ENCODE measurements around the gene TOPORS.
"Not testable (repeated sequence)": the region's sequence is repeated elsewhere in the genome, so short reads cannot be mapped to it uniquely, and the experiment has no call there.

TOPORS gene

GRCh38 chr9:32552172-32552872 lies at the start of gene TOPORS, which contains the start of gene SMIM27:
TSS of gene TOPORS (minus strand) at chr9:32552586. CDS start at chr9:32552436, 150 bp downstream.
TSS of gene SMIM27 (plus strand) at chr9:32552327. CDS start at chr9:32552435, 108 bp downstream.
- DNase-seq (ENCODE audit: low spot score): peak; percentile 62

- DNase-seq (ENCODE audit: low spot score): not testable (repeated sequence)
Measured at GRCh38 chr9:32599021-32599420, 46.6 kb upstream of the TOPORS start.

- no peak for DNase-seq (ENCODE audit: low spot score)
Measured at GRCh38 chr9:32596936-32597335, 44.5 kb upstream of the TOPORS start.

- no peak for DNase-seq (ENCODE audit: low spot score)
Measured at GRCh38 chr9:32596096-32596865, 43.9 kb upstream of the TOPORS start.

- DNase-seq (ENCODE audit: low spot score): no peak
Measured at GRCh38 chr9:32590898-32591297, 38.5 kb upstream of the TOPORS start.

GRCh38 chr9:32590476-32590875 lies 38.1 kb upstream of the TOPORS start:
- no peak for DNase-seq (ENCODE audit: low spot score)

GRCh38 chr9:32589083-32589723 lies 36.8 kb upstream of the TOPORS start:
- DNase-seq (ENCODE audit: low spot score): no peak

- DNase-seq (ENCODE audit: low spot score): no peak
Measured at GRCh38 chr9:32587901-32588300, 35.5 kb upstream of the TOPORS start.

GRCh38 chr9:32584784-32585183 lies 32.4 kb upstream of the TOPORS start:
- no peak for DNase-seq (ENCODE audit: low spot score)

- no peak for DNase-seq (ENCODE audit: low spot score)
Measured at GRCh38 chr9:32581512-32582143, 29.2 kb upstream of the TOPORS start.

GRCh38 chr9:32580631-32581300 lies 28.4 kb upstream of the TOPORS start:
- no peak for DNase-seq (ENCODE audit: low spot score)

- DNase-seq (ENCODE audit: low spot score): no peak
Measured at GRCh38 chr9:32579706-32580331, 27.4 kb upstream of the TOPORS start.

GRCh38 chr9:32578976-32579375 lies 26.6 kb upstream of the TOPORS start:
- DNase-seq (ENCODE audit: low spot score): no peak

- DNase-seq (ENCODE audit: low spot score): no peak
Measured at GRCh38 chr9:32577316-32577715, 24.9 kb upstream of the TOPORS start.

- DNase-seq (ENCODE audit: low spot score): no peak
Measured at GRCh38 chr9:32574858-32575257, 22.5 kb upstream of the TOPORS start.

GRCh38 chr9:32573821-32574220 lies 21.4 kb upstream of the TOPORS start:
- DNase-seq (ENCODE audit: low spot score): no peak

GRCh38 chr9:32572900-32573523 lies 20.6 kb upstream of the TOPORS start, which contains the start of gene NDUFB6:
TSS of gene NDUFB6 (minus strand) at chr9:32573159. CDS start at chr9:32573060, 99 bp downstream.
- peak; percentile 63 for DNase-seq (ENCODE audit: low spot score)

GRCh38 chr9:32571969-32572899 lies 19.8 kb upstream of the TOPORS start:
- DNase-seq (ENCODE audit: low spot score): peak; percentile 49

- no peak for DNase-seq (ENCODE audit: low spot score)
Measured at GRCh38 chr9:32570262-32570661, 17.9 kb upstream of the TOPORS start.

- DNase-seq (ENCODE audit: low spot score): no peak
Measured at GRCh38 chr9:32566770-32567169, 14.4 kb upstream of the TOPORS start.
